Hepatocyte (in vitro differentiated cells): ENCODE data around the gene GID8. TPM values are rescaled to one million over a fixed set of nuclear protein-coding genes. Genes with fewer than 3 reads are reported as not detected.

ENCODE experiments used
- DNase-seq: peaks from one replicate; pipeline ENCODE4 v3.0.0-alpha.2; 2016; ENCODE audit warnings: low spot score
- H2AFZ ChIP-seq: fragments of 200-600 bp; sonication (generic); 2 replicates; pipeline ENCODE4 v1.6.0; 2016; ENCODE audit warnings: antibody characterized with exemption, mild to moderate bottlenecking
- H3K27ac ChIP-seq: fragments of 200-600 bp; sonication (generic); 2 replicates; pipeline ENCODE4 v1.5.1; 2016; ENCODE audit warnings: mild to moderate bottlenecking
- H3K27me3 ChIP-seq: fragments of 200-600 bp; sonication (generic); 2 replicates; pipeline ENCODE4 v1.6.1; 2016
- H3K36me3 ChIP-seq: fragments of 200-600 bp; sonication (generic); replicated peaks from 2 replicates; pipeline ENCODE4 v1.5.1; 2016; ENCODE audit warnings: low read depth; ENCODE audit not compliant: insufficient read depth
- H3K4me1 ChIP-seq: fragments of 200-600 bp; sonication (generic); 2 replicates; pipeline ENCODE4 v1.5.1; 2016; ENCODE audit warnings: mild to moderate bottlenecking, moderate library complexity; ENCODE audit not compliant: insufficient read depth
- H3K4me2 ChIP-seq: fragments of 200-600 bp; sonication (generic); 2 replicates; pipeline ENCODE4 v1.6.0; 2016
- H3K4me3 ChIP-seq: fragments of 200-600 bp; sonication (generic); 2 replicates; pipeline ENCODE4 v1.5.1; 2016; ENCODE audit warnings: mild to moderate bottlenecking
- H3K79me2 ChIP-seq: fragments of 200-600 bp; sonication (generic); 2 replicates; pipeline ENCODE4 v1.6.0; 2017; ENCODE audit warnings: mild to moderate bottlenecking
- H3K9me2 ChIP-seq: fragments of 200-600 bp; sonication (generic); replicated peaks from 2 replicates; pipeline ENCODE4 v1.6.0; 2017; ENCODE audit warnings: mild to moderate bottlenecking; ENCODE audit not compliant: insufficient read depth
- H3K9me3 ChIP-seq: fragments of 200-600 bp; sonication (generic); 2 replicates; pipeline ENCODE4 v1.5.1; 2016; ENCODE audit warnings: low read depth, mild to moderate bottlenecking
- H4K20me1 ChIP-seq: fragments of 200-600 bp; sonication (generic); 2 replicates; pipeline ENCODE4 v1.6.0; 2016; ENCODE audit warnings: mild to moderate bottlenecking; ENCODE audit not compliant: insufficient read depth, poor library complexity, severe bottlenecking
- CTCF ChIP-seq: fragments of 200-600 bp; sonication (generic); IDR thresholded peaks from 2 replicates; pipeline ENCODE4 v1.5.1; 2016; ENCODE audit warnings: antibody characterized with exemption, mild to moderate bottlenecking; ENCODE audit not compliant: poor library complexity
- EZH2 ChIP-seq: fragments of 200-600 bp; sonication (generic); IDR thresholded peaks from 2 replicates; pipeline ENCODE4 v1.6.1; 2016; ENCODE audit warnings: antibody characterized with exemption, mild to moderate bottlenecking, borderline replicate concordance
- EZH2phosphoT487 ChIP-seq: fragments of 200-600 bp; sonication (generic); IDR thresholded peaks from one replicate; pipeline ENCODE4 v1.6.1; 2018; ENCODE audit warnings: antibody characterized with exemption, mild to moderate bottlenecking, low read depth, moderate library complexity; ENCODE audit not compliant: unreplicated experiment, severe bottlenecking
- WGBS: methylation state at CpG from one replicate; pipeline ENCODE4 v1.1.6; 2016; ENCODE audit warnings: low lambda C conversion rate; ENCODE audit errors: missing lambda C conversion rate; 5-methylcytosine and 5-hydroxymethylcytosine counted together
- polyA plus RNA-seq: library from polyadenylated mRNA; unstranded; fragments of >200 nt; fragmentation: Nextera tagmentation; extraction: Ambion mirVana; gene quantifications from 2 replicates; pipeline ENCODE4 v1.2.1, GENCODE V29; 2016
- total RNA-seq: library from RNA; depleted of rRNA; stranded (reverse); fragments of >200 nt; gene quantifications from 2 replicates; pipeline ENCODE4 v1.2.3, GENCODE V29; 2014

The GID8 gene
- 35.4 and 35.5 TPM in 2 replicates for total RNA-seq
- 16.5 and 17.9 TPM in 2 replicates for polyA plus RNA-seq

DNA sequence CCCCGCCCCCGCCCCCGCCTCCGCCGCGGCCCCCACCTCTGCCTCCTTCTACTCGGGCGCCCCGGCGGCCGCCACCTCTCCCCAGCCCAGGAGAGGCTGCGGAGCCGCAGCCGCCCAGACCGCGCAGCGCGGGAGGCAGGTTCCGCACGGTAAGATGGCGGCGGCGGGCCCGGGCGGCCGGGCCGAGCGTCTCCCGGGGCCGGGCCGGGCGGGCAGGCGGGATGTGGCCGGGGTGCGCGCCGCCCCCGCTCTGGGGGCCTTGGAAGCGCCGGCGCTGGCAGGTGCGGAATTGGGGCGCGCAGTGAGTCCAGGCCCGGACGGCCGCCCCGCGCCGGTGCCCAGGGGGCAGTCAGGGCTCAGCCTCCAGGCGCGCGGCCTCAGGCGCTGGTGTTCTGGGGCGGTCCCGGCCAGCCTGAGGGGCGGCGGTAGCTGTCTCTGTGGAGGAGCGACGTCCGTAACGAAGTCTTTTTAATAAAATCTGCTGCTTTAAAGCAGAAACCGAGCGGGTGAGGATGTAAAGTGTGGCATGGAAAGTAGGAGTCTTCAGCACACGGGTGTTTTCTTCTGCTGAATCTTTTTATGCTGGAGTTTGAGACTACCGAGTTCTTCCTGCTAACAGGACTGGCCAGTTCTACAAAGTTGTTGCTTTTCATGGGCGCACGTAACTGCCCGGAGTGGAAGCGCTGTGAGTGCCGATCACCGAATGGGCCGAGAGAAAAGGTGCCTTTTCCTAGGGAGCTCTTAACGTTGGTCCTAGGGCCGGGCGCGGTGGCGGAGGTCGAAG, at the start of gene GID8:
TSS of gene GID8 (plus strand) at position 43 of the 784 bp plus-strand sequence. CDS start 3,356 bp downstream, outside the sequence.
- Histone ChIP-seq H3K9me3 (no peaks in the 10 kb centered on the region), H2AFZ (peak within 1 kb of the TSS; percentile 61), H3K27me3 (no peaks in the 10 kb centered on the region), H3K79me2 (peaks cover 91% of the 10 kb centered on the region), H4K20me1 (peaks cover 43% of the 10 kb centered on the region), H3K4me1 (peaks cover 20% of the 10 kb centered on the region), H3K36me3 (no peaks in the 10 kb centered on the region), H3K4me2 (peak within 1 kb of the TSS; percentile 96), H3K27ac (peak within 1 kb of the TSS; percentile 95), H3K9me2 (no peaks in the 10 kb centered on the region), H3K4me3 (peak within 1 kb of the TSS; percentile 97)
- TF ChIP-seq CTCF = no peak
- TF ChIP-seq EZH2 = no peak
- TF ChIP-seq EZH2phosphoT487 = no peak
- DNase-seq = peak; percentile 82
- WGBS = 2% methylated on average over 66 of the region's 79 CpGs

- no peak overlapping the region for H2AFZ ChIP-seq
- no peaks in the 10 kb centered on the region for H3K4me1 ChIP-seq
- H3K9me2 ChIP-seq = no peaks in the 10 kb centered on the region
- H3K79me2 ChIP-seq = no peaks in the 10 kb centered on the region
- H3K4me3 ChIP-seq = no peak overlapping the region
- DNase-seq = no peak
- TF ChIP-seq EZH2 (no peak), EZH2phosphoT487 (no peak), CTCF (no peak)
- peaks cover 8% of the 10 kb centered on the region for H3K36me3 ChIP-seq
- no peaks in the 10 kb centered on the region for H4K20me1 ChIP-seq
- H3K9me3 ChIP-seq = no peaks in the 10 kb centered on the region
- WGBS = 99% methylated on average over 16 of the region's 16 CpGs
- no peaks in the 10 kb centered on the region for H3K27me3 ChIP-seq
- H3K4me2 ChIP-seq = no peak overlapping the region
- H3K27ac ChIP-seq = no peak overlapping the region
Measured at GRCh38 chr20:62888406-62888805, 49.5 kb upstream of the GID8 start.

DNA sequence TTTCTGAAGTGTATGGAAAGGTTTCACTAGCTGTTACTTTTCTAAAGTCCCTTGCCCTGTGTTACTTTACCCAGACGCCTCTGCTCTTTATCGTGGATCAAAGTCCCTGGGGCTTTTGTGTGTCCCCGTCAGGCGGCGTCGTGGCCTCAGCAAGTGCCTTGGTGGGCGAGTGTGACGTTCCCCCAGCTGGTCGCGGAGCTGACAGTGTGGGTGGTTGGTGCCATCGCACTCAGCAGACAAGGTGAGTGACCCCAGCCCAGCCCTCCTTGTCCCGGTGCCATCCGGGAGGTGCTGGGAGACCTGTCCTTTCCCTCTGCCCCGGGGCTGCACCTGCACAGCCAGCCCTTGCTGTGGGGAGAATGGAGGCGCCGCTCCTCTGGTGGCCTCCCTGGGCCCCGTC, 49.0 kb upstream of the GID8 start:
- Histone ChIP-seq H3K9me2 (no peaks in the 10 kb centered on the region), H3K4me3 (no peak overlapping the region), H3K4me1 (no peaks in the 10 kb centered on the region), H3K9me3 (no peaks in the 10 kb centered on the region), H4K20me1 (no peaks in the 10 kb centered on the region), H3K4me2 (no peak overlapping the region), H3K27me3 (no peaks in the 10 kb centered on the region), H3K79me2 (no peaks in the 10 kb centered on the region), H2AFZ (no peak overlapping the region), H3K27ac (no peak overlapping the region), H3K36me3 (peaks cover 8% of the 10 kb centered on the region)
- WGBS = 96% methylated on average over 16 of the region's 17 CpGs
- TF ChIP-seq CTCF = no peak
- no peak for TF ChIP-seq EZH2phosphoT487
- TF ChIP-seq EZH2 = no peak
- no peak for DNase-seq

DNA sequence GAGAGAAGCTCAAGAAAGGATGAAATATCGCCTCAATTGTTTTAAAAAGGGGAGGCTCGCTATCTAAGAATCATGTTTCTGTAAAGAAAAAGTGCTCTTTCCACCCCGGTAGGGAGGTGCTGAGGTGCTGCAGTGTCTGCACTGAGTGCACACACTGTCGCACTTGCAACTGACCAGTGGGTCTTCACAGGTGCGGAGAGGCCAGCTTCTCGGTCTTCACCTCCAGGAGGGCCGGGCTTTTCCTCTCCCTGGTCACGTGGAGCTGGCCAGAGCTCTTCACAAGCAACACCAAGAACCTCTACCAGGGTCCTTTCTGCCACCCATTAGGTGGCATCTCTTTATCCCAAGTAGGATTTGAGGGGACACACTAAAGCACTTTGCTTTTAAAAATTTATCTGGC, 48.5 kb upstream of the GID8 start:
- H2AFZ ChIP-seq = no peak overlapping the region
- H3K36me3 ChIP-seq = peaks cover 8% of the 10 kb centered on the region
- no peaks in the 10 kb centered on the region for H3K9me2 ChIP-seq
- no peaks in the 10 kb centered on the region for H3K79me2 ChIP-seq
- 96% methylated on average over 8 of the region's 8 CpGs for WGBS
- no peak overlapping the region for H3K27ac ChIP-seq
- no peak for DNase-seq
- no peaks in the 10 kb centered on the region for H3K9me3 ChIP-seq
- H3K4me1 ChIP-seq = no peaks in the 10 kb centered on the region
- H4K20me1 ChIP-seq = no peaks in the 10 kb centered on the region
- H3K4me2 ChIP-seq = no peak overlapping the region
- H3K27me3 ChIP-seq = no peaks in the 10 kb centered on the region
- H3K4me3 ChIP-seq = no peak overlapping the region
- TF ChIP-seq CTCF = no peak
- no peak for TF ChIP-seq EZH2
- TF ChIP-seq EZH2phosphoT487 = no peak
